Brain microvascular endothelial cell (primary cell): Measurements from ENCODE around the gene CYP46A1.
"Not testable (repeated sequence)": the region's sequence is repeated elsewhere in the genome, so short reads cannot be mapped to it uniquely, and the experiment has no call there.

ENCODE experiments used
- DNase-seq: peaks from one replicate; pipeline ENCODE4 v3.0.0-alpha.2; 2020
- H3K27ac ChIP-seq: fragments of 250-450 bp; sonication (Bioruptor Pico); 2 replicates; pipeline ENCODE4 v1.5.1; 2020; ENCODE audit warnings: mild to moderate bottlenecking, moderate library complexity
- H3K27me3 ChIP-seq: fragments of 250-450 bp; sonication (Bioruptor Pico); replicated peaks from 2 replicates; pipeline ENCODE4 v1.5.1; 2020; ENCODE audit warnings: mild to moderate bottlenecking
- H3K36me3 ChIP-seq: fragments of 250-450 bp; sonication (Bioruptor Pico); replicated peaks from 2 replicates; pipeline ENCODE4 v1.5.1; 2020; ENCODE audit warnings: mild to moderate bottlenecking
- H3K4me3 ChIP-seq: 2 replicates; pipeline ENCODE4 v1.5.1; 2011; ENCODE audit warnings: low read depth, mild to moderate bottlenecking, control low read depth, low read length, moderate library complexity
- CTCF ChIP-seq: IDR thresholded peaks from 2 replicates; pipeline ENCODE4 v1.5.1; 2011; ENCODE audit warnings: low read depth, mild to moderate bottlenecking, moderate library complexity, low read length, control low read depth, inconsistent platforms; ENCODE audit errors: missing control alignments
- in situ Hi-C: cut with HindIII; loops from 2 replicates; pipeline ENCODE4 v1.10.0; 2017; ENCODE audit warnings: low sequenced_read_pairs, low pct_ligation_motif_present

Gene CYP46A1

GRCh38 chr14:99659333-99659741, 24.8 kb upstream of the CYP46A1 start:
- no peak overlapping the region for H3K27ac ChIP-seq
- no peaks in the 10 kb centered on the region for H3K36me3 ChIP-seq
- no peak overlapping the region for H3K4me3 ChIP-seq
- peaks cover 17% of the 10 kb centered on the region for H3K27me3 ChIP-seq
- TF ChIP-seq CTCF = no peak
- DNase-seq = no peak
- in situ Hi-C loops = no loop called here

GRCh38 chr14:99660006-99660566, 24.0 kb upstream of the CYP46A1 start:
- in situ Hi-C loops = no loop called here
- DNase-seq = no peak
- Histone ChIP-seq H3K27me3 (peaks cover 17% of the 10 kb centered on the region), H3K4me3 (no peak overlapping the region), H3K36me3 (no peaks in the 10 kb centered on the region), H3K27ac (no peak overlapping the region)
- no peak for TF ChIP-seq CTCF

GRCh38 chr14:99660794-99661193, 23.3 kb upstream of the CYP46A1 start:
- in situ Hi-C loops = no loop called here
- no peak overlapping the region for H3K27ac ChIP-seq
- no peaks in the 10 kb centered on the region for H3K36me3 ChIP-seq
- TF ChIP-seq CTCF = no peak
- DNase-seq = no peak
- H3K4me3 ChIP-seq = no peak overlapping the region
- peaks cover 17% of the 10 kb centered on the region for H3K27me3 ChIP-seq

GRCh38 chr14:99661206-99661605, 22.9 kb upstream of the CYP46A1 start:
- DNase-seq, in situ Hi-C loops, H3K27ac ChIP-seq, H3K36me3 ChIP-seq, H3K4me3 ChIP-seq: not testable (repeated sequence)
- H3K27me3 ChIP-seq = peaks cover 17% of the 10 kb centered on the region

GRCh38 chr14:99662846-99663245, 21.3 kb upstream of the CYP46A1 start:
- H3K27ac ChIP-seq = no peak overlapping the region
- no peak for TF ChIP-seq CTCF
- peaks cover 17% of the 10 kb centered on the region for H3K27me3 ChIP-seq
- no peaks in the 10 kb centered on the region for H3K36me3 ChIP-seq
- no peak overlapping the region for H3K4me3 ChIP-seq
- in situ Hi-C loops = no loop called here
- DNase-seq = no peak

GRCh38 chr14:99663386-99664057, 20.6 kb upstream of the CYP46A1 start:
- TF ChIP-seq CTCF = no peak
- in situ Hi-C loops = no loop called here
- no peak overlapping the region for H3K4me3 ChIP-seq
- H3K27me3 ChIP-seq = peaks cover 14% of the 10 kb centered on the region
- no peaks in the 10 kb centered on the region for H3K36me3 ChIP-seq
- no peak for DNase-seq
- H3K27ac ChIP-seq = no peak overlapping the region
